HL-60 (cell line): ENCODE results near the gene FUCA2.

Experiments used
- CTCF ChIP-seq: IDR thresholded peaks from one replicate; pipeline ENCODE4 v1.5.1; 2011; ENCODE audit warnings: low read length, control low read depth, inconsistent platforms; ENCODE audit not compliant: insufficient read depth
- GABPA ChIP-seq: IDR thresholded peaks from 2 replicates; pipeline ENCODE4 v1.6.1; 2012; ENCODE audit warnings: low read depth
- POLR2AphosphoS5 ChIP-seq: IDR thresholded peaks from 2 replicates; pipeline ENCODE4 v1.6.1; 2012; ENCODE audit warnings: low read depth
- REST ChIP-seq: IDR thresholded peaks from 2 replicates; pipeline ENCODE4 v1.6.1; 2012; ENCODE audit warnings: low read depth; ENCODE audit not compliant: insufficient replicate concordance
- SPI1 ChIP-seq: IDR thresholded peaks from 2 replicates; pipeline ENCODE4 v1.6.1; 2012; ENCODE audit warnings: low read depth, mild to moderate bottlenecking, borderline replicate concordance

GRCh38 chr6:143545165-143545564 is 33.6 kb upstream of the FUCA2 start:
- TF ChIP-seq CTCF: no peak
- no peak for TF ChIP-seq REST
- TF ChIP-seq POLR2AphosphoS5: no peak
- TF ChIP-seq GABPA: no peak
- no peak for TF ChIP-seq SPI1
